NCI-H2107 treated with DMSO at 0.1 percent for 48 hours (cell line): ENCODE results near the gene CYP27C1.

Source experiments
- DNase-seq: peaks from one replicate; lab custom pipeline; 2025; ENCODE audit not compliant: unreplicated experiment; lab: John Stamatoyannopoulos, UW

The CYP27C1 gene

GRCh38 chr2:127154396-127154795 lies 65.7 kb downstream of the CYP27C1 start:
- DNase-seq, result no peak

DNA sequence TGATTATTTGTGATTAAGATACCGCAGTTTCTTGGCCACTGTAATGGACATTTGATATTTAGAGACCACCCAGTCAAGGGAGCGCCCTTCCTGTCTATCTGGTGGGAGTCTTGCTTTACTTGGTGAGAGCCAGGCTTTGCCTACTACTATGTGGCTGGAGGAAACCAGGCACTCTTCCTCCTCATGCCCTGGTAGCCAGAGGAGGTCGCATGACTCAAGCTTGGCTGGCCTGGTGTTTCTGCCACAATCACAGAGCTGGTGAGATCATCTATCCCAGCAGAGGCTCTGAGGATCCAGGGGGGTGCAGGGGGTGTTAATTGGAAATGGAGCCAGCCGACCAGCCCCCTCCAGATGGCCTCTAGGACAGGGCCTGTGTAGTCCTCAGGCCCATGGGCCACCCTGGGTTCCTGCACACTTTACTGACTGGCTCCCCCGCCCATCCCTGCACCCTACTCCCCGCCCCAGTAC lies 66.4 kb downstream of the CYP27C1 start:
- DNase-seq, result no peak

GRCh38 chr2:127150996-127151395 lies 69.1 kb downstream of the CYP27C1 start:
- no peak for DNase-seq

GRCh38 chr2:127149384-127149783 lies 70.7 kb downstream of the CYP27C1 start:
- DNase-seq, result no peak

GRCh38 chr2:127146820-127147502 lies 73.1 kb downstream of the CYP27C1 start:
- DNase-seq, result no peak

DNA sequence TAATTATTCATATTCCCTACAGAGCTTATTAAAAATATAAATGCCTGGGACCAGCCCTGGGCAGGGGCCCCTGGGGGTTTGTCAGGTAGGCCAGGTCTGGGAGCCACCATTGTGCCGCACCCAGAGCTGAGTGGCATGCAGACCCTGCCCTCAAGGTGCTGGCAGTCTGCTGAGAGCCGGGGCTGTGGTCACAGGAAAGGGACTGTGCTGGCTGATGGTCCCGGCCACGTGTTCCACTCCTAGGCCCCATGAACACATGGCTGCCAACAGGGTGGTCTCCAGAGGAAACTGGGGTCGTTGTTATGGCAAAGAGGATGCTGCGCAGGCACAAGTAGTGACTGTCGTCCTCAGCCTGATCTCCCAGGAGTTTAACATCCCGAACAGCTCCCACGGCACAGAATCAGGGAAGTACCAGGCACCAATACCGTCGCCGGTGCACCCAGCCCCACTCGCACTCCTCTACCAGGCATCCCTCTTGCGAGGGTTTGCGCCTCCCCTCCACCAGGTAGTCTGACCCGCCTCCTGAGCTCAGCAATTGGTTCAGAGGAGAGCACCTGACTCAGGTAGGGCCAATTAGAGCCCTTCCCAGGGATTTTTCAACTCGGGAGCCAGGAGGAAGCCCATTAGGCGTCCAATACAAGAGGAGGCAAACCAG lies 73.9 kb downstream of the CYP27C1 start:
- DNase-seq, result no peak

- no peak for DNase-seq
Observed at GRCh38 chr2:127145280-127145895, 74.7 kb downstream of the CYP27C1 start.

DNA sequence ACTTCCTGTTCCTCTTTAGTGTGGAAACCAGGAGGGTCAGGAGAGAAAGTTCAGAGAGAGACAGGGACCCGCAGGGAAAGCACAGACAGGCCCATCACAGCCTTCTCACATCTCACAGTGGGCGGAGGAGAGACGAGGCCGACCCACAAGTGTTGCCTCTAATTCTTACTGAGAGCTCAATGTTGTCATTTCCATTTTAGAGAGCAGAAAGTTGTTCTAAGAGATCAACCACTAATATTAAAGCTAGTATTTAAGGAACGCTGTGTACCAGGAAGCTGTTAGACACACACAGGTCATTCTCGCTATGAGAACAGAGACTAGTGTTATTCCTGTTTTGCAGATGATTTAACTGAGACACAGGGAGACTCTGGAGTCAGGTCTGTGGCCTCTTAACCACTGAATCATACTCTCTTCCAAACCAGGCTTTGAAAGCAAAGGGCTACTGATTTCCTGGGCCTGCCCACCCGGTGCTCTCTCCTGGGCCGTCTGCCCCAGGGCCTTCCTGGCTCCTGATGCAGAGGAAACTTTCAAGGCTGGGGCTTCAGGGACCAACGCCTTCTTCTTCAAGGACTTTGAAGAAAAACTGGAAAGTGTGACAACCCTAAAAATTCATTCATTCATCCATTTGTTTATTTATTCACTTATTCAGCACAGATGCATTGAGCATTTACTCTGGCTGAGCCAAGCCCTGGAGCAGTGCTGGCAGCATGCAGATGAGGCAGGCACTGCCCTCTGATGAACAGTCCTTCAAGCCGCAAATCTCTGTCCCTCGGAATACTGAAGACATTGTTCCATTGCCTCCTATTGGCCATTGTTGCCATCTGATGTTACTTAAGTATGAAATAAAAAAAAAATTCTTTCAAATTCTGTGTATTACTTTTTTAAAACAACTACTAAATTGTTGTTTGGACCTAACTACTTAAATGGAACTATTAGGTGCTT lies 76.0 kb downstream of the CYP27C1 start:
- DNase-seq, result no peak

GRCh38 chr2:127142663-127143630 lies 77.2 kb downstream of the CYP27C1 start:
- DNase-seq, result no peak

GRCh38 chr2:127140538-127140937 lies 79.6 kb downstream of the CYP27C1 start:
- no peak for DNase-seq

GRCh38 chr2:127139766-127140165 lies 80.3 kb downstream of the CYP27C1 start:
- no peak for DNase-seq

GRCh38 chr2:127138281-127138680 lies 81.8 kb downstream of the CYP27C1 start:
- no peak for DNase-seq

DNA sequence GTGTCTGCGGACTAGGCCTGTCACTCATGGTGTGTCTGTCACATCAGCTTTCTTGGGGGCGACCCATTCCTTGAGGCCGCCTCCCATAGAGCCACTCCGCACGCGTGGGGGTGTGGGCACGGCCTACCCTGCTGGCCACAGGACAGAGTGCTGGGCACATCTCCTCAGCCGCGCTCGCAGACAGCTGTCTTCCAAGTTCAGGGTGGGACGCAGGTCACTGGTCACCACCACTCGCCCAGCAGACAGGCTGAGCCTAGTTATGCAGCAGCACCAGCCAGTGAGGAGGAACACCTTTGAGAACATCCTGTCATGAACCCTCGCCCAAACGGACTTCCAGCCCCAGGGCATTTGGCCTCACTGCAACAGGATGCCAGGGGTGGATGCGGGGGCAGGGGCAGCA lies 82.4 kb downstream of the CYP27C1 start:
- no peak for DNase-seq

GRCh38 chr2:127137225-127137624 lies 82.9 kb downstream of the CYP27C1 start:
- no peak for DNase-seq

GRCh38 chr2:127134833-127135830 lies 85.0 kb downstream of the CYP27C1 start:
- DNase-seq, result no peak

DNA sequence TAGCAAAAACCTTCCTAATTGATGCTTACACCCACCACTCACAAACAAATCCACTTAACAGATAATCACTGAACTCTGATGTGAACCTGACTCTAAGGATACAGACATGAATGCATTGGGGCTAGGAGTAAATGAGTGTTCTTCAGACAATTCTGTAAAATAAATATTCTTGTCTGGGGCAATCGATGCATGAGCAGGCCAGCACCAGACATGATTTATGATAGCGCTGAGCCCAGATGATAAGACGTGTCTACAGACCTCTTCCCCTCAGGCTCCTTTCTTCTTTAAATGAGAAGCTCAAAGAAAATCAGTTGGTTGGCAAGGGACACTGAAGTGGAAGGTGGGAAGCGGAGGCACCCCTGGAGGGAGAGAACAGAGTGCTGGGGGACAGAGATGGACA lies 85.9 kb downstream of the CYP27C1 start:
- DNase-seq, result no peak
